Stimulated activated CD4-positive, alpha-beta T cell treated with anti-CD3 and anti-CD28 coated beads, Interleukin-2, amount 100 ng/mL, for 48 hours (primary cell): ENCODE measurements around the gene C20orf96.
"Not testable (repeated sequence)": the region's sequence is repeated elsewhere in the genome, so short reads cannot be mapped to it uniquely, and the experiment has no call there.

Experiments used
- DNase-seq, 2 donors: peaks; one replicate each; pipeline ENCODE4 v3.0.0-alpha.2; 2020

Gene C20orf96

GRCh38 chr20:235891-236290 lies 54.7 kb downstream of the C20orf96 start:
- no peak for DNase-seq

- DNase-seq = no peak
Observed at GRCh38 chr20:227439-228105, 63.0 kb downstream of the C20orf96 start.

- DNase-seq = no peak
Observed at GRCh38 chr20:226958-227357, 63.6 kb downstream of the C20orf96 start, which contains the start of gene DEFB129. TSS of gene DEFB129 (plus strand) at chr20:227258. CDS start at chr20:227289, 31 bp downstream.

DNA sequence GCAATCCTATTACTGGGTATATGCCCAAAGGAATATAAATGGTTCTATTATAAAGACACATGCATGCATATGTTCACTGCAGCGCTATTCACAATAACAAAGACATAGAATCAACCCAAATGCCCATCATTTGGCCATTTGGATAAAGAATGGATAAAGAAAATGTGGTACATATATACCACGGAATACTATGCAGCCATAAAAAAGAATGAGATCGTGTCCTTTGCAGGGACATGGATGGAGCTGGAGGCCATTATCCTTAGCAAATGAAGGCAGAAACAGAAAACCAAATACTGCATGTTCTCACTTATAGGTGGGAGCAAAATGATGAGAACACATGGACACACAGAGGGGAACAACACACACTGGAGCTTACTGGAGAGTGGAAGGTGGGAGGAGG lies 64.7 kb downstream of the C20orf96 start:
- DNase-seq = not testable (repeated sequence)

GRCh38 chr20:221258-221830 lies 69.2 kb downstream of the C20orf96 start:
- no peak for DNase-seq
